ENCODE measurements around the gene SLC25A36.
"Not testable (repeated sequence)": the region's sequence is repeated elsewhere in the genome, so short reads cannot be mapped to it uniquely, and the experiment has no call there.

The SLC25A36 gene

GRCh38 chr3:140931016-140931454 is 10.6 kb upstream of the SLC25A36 start:
- no peak for DNase-seq (ENCODE audit: low read depth in 2 of 2, low spot score in 1 of 2)

DNA sequence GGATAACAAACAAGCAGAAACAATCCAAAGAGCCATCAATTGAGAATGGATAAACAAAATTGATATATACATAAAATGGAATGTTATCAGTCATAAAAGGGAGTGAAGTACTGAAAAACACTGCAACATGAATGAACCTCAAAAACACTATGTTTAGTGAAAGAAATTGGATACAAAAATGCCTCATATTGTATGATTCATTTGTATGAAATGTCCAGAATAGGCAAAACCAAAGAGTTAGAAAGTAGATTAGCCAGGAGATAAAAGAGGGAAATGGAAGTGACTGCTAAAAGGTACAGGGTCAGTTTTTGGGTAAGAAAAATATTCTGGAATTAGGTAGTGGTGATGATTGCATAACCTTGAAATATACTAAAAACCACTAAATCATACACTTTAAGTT is 9.8 kb upstream of the SLC25A36 start:
- no peak for DNase-seq (ENCODE audit: low read depth in 2 of 2, low spot score in 1 of 2)

DNA sequence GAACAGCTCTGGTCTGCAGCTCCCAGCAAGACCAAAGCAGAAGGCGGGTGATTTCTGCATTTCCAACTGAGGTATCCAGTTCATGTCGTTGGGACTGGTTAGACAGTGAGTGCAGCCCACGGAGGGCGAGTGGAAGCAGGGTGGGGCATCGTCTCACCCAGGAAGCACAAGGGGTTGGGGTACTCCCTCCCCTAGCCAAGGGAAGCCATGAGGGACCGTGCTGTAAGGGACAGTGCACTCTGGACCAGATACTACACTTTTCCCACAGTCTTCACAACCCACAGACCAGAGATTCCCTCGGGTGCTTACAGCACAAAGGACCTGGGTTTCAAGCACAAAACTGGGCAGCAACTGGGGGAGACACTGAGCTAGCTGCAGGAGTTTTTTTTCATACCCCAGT is 8.5 kb upstream of the SLC25A36 start:
- DNase-seq (ENCODE audit: low read depth in 2 of 2, low spot score in 1 of 2): no peak

DNA sequence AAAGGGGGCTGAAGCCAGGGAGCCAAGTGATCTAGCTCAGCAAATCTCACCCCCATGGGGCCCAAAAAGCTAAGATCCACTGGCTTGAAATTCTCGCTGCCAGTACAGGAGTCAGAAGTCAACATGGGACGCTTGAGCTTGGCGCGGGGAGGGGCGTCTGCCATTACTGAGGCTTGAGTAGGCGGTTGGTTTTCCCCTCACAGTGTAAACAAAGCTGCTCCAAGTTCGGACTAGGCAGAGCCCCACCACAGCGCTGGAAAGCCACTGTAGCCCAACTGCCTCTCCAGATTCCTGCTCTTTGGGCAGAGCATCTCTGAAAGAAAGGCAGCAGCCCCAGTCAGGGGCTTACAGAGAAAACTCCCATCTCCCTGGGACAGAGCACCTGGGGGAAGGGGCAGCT is 8.1 kb upstream of the SLC25A36 start:
- no peak for DNase-seq (ENCODE audit: low read depth in 2 of 2, low spot score in 1 of 2)

- not testable (repeated sequence) for DNase-seq (ENCODE audit: low read depth in 2 of 2, low spot score in 1 of 2)
These were observed 2.3 kb upstream of the SLC25A36 start for GRCh38 chr3:140939305-140939704.

GRCh38 chr3:140941090-140941433 is 574 bp upstream of the SLC25A36 start:
- DNase-seq (ENCODE audit: low read depth in 2 of 2, low spot score in 1 of 2): no peak

DNA sequence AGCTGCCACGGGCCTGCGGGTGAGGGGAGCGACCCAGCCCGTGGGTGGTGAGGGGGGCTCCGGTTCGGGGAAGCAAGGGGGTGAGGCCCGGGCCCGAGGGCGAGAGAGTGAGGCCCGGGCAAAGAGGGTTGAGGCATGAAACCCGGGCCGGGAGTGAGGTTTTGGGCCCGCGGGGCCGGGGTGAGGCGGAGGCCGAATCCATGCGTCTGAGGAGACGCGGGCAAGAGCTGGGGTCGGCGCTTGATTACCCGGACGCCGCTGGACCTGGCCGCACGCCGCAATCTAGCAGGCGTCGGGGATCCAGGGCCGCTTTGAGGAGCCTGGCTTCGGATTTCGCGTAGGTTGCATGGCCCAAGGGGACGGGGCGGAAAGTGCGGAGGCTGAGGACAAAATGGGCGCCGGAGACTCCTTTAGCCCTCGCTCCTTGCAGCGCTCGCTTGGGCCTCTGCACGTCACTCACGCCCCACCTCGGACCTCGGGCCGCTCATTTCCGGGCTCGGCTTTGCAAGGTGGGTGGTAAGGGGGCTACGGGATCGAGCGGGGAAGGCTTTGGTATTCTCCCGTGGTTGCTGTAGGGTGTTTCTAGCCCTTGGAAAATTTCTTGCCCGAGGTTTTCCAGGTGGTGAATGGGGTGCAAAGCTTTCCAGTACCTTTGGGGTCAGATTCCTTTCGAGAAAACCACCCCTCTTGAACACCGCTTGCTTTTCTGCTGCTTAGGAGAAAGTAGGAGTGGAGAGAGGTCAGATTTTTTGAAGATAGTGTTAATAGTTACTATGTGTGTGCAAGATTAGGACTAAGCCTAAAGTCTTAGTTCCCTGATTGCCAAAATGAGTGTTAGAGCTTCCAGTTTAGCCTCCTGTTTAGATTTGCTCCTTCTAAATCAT is 827 bp downstream of the SLC25A36 start:
- DNase-seq (ENCODE audit: low read depth in 2 of 2, low spot score in 1 of 2): peak in 1 of 2 donors; percentile 0

DNA sequence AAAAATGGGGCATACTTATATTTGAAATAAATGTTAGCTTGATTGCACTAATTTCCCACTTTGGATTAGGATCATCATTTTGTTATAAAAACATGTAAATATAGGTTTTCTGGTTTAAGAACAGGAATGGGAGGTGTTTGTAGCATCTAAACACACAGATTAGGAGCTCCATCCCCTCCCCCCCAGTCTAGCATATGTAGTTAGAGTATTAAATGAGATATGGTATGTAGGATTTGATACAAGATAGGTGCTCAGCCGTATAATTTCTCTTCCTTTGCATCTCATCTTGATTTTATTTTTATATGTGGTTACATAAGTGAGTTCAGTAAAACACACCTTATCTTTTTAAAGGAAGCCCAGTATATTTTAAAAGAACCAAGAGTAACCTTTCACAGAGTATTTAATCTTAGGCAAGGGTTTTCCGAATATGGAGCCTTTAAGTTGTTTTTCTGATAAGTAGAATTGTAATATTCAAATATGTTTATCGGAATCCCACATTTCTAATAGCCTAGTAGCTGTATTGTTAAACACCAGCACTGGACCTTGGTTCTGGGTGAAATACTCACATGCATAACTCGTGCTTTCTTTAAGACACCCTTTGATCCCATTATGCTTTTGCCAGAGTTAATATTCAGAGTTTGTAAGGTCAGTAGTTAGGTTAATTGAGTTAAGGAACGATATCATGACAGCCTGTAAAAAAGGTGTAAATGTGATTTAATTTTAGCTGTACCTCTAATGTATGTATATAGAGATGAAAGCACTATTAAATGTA is 2.3 kb downstream of the SLC25A36 start:
- DNase-seq (ENCODE audit: low read depth in 2 of 2, low spot score in 1 of 2): no peak

GRCh38 chr3:140948460-140949249 is 7.0 kb downstream of the SLC25A36 start:
- DNase-seq (ENCODE audit: low read depth in 2 of 2, low spot score in 1 of 2): no peak

DNA sequence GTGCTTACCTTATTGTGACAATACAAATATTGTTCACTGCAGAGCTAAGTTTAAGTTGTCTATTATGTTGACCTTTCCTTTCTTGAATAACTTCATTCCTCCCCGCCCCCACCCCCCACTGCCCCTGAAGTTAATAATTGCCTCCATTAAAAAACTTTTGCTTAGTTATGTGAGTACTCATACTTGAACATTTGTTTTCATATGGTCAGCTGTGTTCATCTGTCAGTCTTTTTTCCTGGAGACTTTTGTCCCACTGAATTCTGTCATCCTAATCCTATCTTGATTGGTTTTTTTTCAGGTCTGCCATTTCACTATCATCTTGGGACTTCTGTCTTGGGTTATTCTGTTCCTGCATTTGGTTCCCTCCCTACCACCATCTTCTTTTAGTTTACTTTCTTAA is 8.5 kb downstream of the SLC25A36 start:
- DNase-seq (ENCODE audit: low read depth in 2 of 2, low spot score in 1 of 2): no peak

DNA sequence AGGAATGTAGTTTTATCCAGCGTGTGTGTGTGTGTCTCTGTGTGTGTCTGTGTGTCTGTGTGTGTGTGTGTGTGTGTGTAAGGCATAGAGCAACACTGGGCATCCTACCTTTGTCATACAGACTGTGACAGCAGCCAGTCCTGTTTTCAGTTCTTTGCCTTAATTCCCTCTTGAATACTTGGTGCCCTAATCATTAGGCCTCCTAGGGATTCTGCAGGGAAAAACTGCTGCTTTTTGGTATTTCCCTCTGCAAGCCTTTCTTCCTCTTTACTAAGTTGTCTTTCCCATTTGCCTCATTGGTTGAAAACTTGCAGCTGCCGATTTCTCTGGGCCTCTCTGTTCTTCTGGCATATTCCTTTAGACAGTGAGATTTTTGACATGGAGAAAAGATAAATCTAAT is 9.2 kb downstream of the SLC25A36 start:
- DNase-seq (ENCODE audit: low read depth in 2 of 2, low spot score in 1 of 2): no peak

DNA sequence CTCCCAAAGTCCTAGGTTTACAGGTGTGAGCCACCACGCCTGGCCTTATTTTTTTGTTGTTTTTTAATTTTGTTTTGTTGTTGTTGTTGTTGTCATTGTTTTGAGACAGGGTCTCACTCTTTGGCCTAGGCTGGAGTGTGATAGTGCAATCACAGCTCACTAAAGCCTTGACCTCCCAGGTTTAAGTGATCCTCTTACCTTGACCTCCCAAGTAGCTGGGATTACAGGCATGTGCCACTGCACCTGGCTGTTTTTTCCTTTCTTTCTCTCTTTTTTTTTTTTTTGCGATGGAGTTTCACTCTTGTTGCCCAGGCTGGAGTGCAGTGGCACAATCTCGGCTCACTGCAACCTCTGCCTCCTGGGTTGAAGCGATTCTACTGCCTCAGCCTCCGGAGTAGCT is 10.1 kb downstream of the SLC25A36 start:
- DNase-seq (ENCODE audit: low read depth in 2 of 2, low spot score in 1 of 2): not testable (repeated sequence)

GRCh38 chr3:140953028-140953960 is 11.7 kb downstream of the SLC25A36 start:
- DNase-seq (ENCODE audit: low read depth in 2 of 2, low spot score in 1 of 2): no peak

DNA sequence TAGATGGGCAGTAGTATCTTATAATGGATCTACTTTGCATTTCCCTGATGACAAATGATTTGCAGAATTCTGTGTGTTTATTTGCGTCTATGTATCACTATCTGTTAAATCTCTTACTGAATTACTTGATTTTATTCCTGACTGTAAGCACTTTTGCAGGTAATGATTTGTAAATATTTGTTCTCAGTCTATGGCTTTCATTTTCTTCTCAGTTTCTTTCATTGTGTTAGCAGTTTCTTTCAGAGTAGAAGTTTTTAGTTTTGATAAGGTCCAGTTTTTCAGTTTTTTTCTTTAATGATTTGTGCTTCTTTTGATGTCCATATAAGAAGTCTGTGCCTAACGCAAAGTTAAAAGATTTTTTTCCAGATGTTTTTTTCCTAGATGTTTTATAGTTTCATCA is 12.9 kb downstream of the SLC25A36 start:
- DNase-seq (ENCODE audit: low read depth in 2 of 2, low spot score in 1 of 2): no peak

DNA sequence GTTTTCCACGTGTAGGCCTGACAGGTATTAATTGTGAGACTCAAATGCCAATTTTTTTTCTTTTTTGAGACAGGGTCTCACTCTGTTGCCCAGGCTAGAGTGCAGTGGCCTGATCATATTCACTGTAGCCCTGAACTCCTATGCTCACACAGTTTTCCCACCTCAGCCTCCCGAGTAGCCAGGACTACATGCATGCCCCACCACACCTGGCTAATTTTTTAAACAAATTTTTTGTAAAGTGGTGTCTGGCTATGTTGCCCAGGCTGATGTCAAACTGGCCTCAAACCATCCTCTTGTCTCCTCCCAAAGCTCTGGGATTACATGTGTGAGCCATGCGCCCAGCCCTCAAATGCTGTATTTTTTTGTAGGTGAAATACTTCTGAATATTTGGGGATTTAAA is 14.0 kb downstream of the SLC25A36 start:
- DNase-seq (ENCODE audit: low read depth in 2 of 2, low spot score in 1 of 2): no peak

- no peak for DNase-seq (ENCODE audit: low read depth in 2 of 2, low spot score in 1 of 2)
These were observed 14.6 kb downstream of the SLC25A36 start for GRCh38 chr3:140956058-140956835.

GRCh38 chr3:140972833-140973232 is 31.2 kb downstream of the SLC25A36 start:
- no peak for DNase-seq (ENCODE audit: low read depth in 2 of 2, low spot score in 1 of 2)

DNA sequence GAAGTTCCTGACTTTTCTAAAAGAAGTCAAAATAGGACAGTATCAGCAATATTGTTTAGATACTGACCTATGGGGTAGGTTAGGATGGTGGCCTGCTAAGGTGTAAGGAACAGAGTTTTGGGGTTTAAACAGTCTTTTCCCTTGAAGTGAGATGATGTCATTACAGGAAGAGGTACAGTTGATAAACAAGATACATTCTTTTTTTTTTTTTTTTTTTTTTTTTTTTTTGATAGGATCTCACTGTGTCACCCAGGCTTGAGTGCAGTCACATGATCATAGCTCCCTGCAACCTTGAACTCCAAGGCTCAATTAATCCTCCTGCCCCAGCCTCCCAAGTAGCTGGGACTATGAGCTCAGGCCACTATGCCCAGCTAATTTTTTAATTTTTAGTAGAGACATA is 33.3 kb downstream of the SLC25A36 start:
- DNase-seq (ENCODE audit: low read depth in 2 of 2, low spot score in 1 of 2): no peak

GRCh38 chr3:140980663-140981062 is 39.0 kb downstream of the SLC25A36 start:
- no peak for DNase-seq (ENCODE audit: low read depth in 2 of 2, low spot score in 1 of 2)

- DNase-seq (ENCODE audit: low read depth in 2 of 2, low spot score in 1 of 2): not testable (repeated sequence)
These were observed 46.2 kb downstream of the SLC25A36 start for GRCh38 chr3:140987792-140988191.

Measured in stimulated activated CD8-positive, alpha-beta memory T cell treated with anti-CD3 and anti-CD28 coated beads, Interleukin-4, amount 100 ng/mL, for 4 hours (primary cell).